Breast epithelium (tissue), 4 donors: ENCODE measurements around the gene ARL14EPL. TPM values are rescaled to one million over a fixed set of nuclear protein-coding genes. Genes with fewer than 3 reads are reported as not detected.

Experiments used
- DNase-seq, 2 donors: peaks; one replicate each; pipeline ENCODE4 v3.0.0-alpha.2; 2019; ENCODE audit warnings: low spot score in 2 of 2
- H3K27ac ChIP-seq, 2 donors: fragments of 200-600 bp; sonication (generic) in 1 of 2; one replicate each; pipeline ENCODE4 v1.5.1; 2016 to 2019; ENCODE audit warnings: mild to moderate bottlenecking in 1 of 2
- H3K27me3 ChIP-seq, 2 donors: fragments of 200-600 bp; sonication (generic) in 1 of 2; one replicate each; pipeline versions ENCODE4 v1.5.1 to v1.6.0; 2017 to 2019; ENCODE audit warnings: control low read depth in 1 of 2, mild to moderate bottlenecking in 1 of 2
- H3K36me3 ChIP-seq: fragments of 200-600 bp; one replicate; pipeline ENCODE4 v1.5.1; 2019
- H3K4me1 ChIP-seq, 2 donors: fragments of 200-600 bp; sonication (generic); one replicate each; pipeline ENCODE4 v1.5.1; 2016 to 2019; ENCODE audit warnings: control low read depth in 1 of 2
- H3K4me3 ChIP-seq, 3 donors: fragments of 200-600 bp; sonication (generic); 1 replicate in 2 of 3; 2 replicates in 1 of 3; pipeline ENCODE4 v1.5.1; 2016 to 2019; ENCODE audit warnings: mild to moderate bottlenecking in 3 of 3, moderate library complexity in 2 of 3
- H3K9me3 ChIP-seq, 2 donors: fragments of 200-600 bp; sonication (generic) in 1 of 2; one replicate each; pipeline ENCODE4 v1.5.1; 2016 to 2019; ENCODE audit warnings: control low read depth in 1 of 2
- CTCF ChIP-seq, 3 donors: fragments of 450-650 bp; IDR thresholded peaks; one replicate each; pipeline ENCODE4 v1.5.1; 2016 to 2017; ENCODE audit warnings: antibody characterized with exemption in 3 of 3, mild to moderate bottlenecking in 3 of 3, moderate library complexity in 3 of 3
- POLR2A ChIP-seq: fragments of 450-650 bp; IDR thresholded peaks from one replicate; pipeline ENCODE4 v1.6.1; 2016; ENCODE audit warnings: antibody characterized with exemption, mild to moderate bottlenecking, moderate library complexity
- POLR2AphosphoS5 ChIP-seq, 3 donors: sonication (generic); formaldehyde crosslinking; IDR thresholded peaks; one replicate each; pipeline ENCODE4 v1.6.1; 2017; ENCODE audit warnings: antibody characterized with exemption in 3 of 3
- intact Hi-C: fragments of 100-400 bp; cut with DNase I; formaldehyde crosslinking; loops from one replicate; pipeline ENCODE4 v1.15.1; 2023; ENCODE audit warnings: low total_unique reads
- total RNA-seq, 3 donors: library from RNA; depleted of rRNA; stranded (reverse); fragments of >200 nt; gene quantifications; one replicate each; pipeline ENCODE4 v1.1.0, GENCODE V29; 2016

Gene ARL14EPL
- total RNA-seq, 3 donors from 2014 or later, result not detected

GRCh38 chr5:116013207-116013785 is 19.0 kb upstream of the ARL14EPL start:
- no peak overlapping the region for H3K27ac ChIP-seq
- no peaks in the 10 kb centered on the region for H3K27me3 ChIP-seq
- H3K4me3 ChIP-seq, result no peak overlapping the region
- TF ChIP-seq POLR2A, result no peak
- no peak for DNase-seq
- H3K36me3 ChIP-seq, result no peaks in the 10 kb centered on the region
- no peaks in the 10 kb centered on the region for H3K9me3 ChIP-seq
- H3K4me1 ChIP-seq, result no peaks in the 10 kb centered on the region
- intact Hi-C loops, result no loop called here

DNA sequence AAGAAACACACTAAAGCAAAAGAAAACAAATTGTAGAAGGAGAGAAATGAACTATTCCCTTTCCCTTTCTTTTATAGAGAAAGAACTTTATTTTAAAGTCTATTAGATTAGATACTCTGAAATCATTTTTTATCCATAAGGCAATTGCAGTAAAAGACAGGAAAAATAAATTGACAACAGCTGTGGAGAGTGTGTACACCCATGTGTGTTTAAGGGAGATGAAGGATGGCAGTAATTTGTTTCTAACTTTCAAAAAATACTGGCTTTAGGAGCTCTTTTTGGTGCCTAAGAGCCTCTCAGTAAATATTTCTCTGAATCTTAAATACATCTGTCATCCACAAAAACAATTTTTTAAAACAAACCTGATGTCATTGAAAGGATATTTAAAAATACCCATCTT is 18.3 kb upstream of the ARL14EPL start:
- TF ChIP-seq POLR2AphosphoS5 (IDR thresholded peaks at IDR 0.05) (no peak), POLR2A (no peak), CTCF (IDR thresholded peaks at IDR 0.05) (no peak)
- Histone ChIP-seq H3K27ac (no peak overlapping the region), H3K36me3 (no peaks in the 10 kb centered on the region), H3K9me3 (no peaks in the 10 kb centered on the region), H3K4me3 (no peak overlapping the region), H3K27me3 (no peaks in the 10 kb centered on the region), H3K4me1 (no peaks in the 10 kb centered on the region)
- intact Hi-C loops, result loop anchor here (2.0 kb wide), 1 partner anchor 21 kb away; no protein-coding TSS in a partner anchor
- no peak for DNase-seq

DNA sequence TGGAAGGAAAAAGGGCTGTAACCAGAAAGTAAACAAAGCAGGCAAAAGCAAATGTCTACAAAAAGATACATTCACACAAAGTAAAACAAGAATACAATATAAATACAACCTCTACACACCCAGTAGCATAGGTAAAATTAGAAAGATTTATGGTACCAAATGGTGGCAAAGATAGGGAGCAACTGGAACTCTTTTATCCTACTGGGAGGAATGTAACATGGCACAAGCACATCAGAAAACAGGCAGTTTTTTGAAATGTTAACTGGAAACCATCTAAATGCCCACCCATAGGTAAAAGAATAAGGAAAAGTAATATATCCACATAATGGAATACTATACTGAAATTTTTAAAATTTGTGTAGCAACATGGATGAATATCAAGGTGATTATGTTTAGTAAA is 8.7 kb upstream of the ARL14EPL start:
- no peak for TF ChIP-seq CTCF (IDR thresholded peaks at IDR 0.05)
- no peak overlapping the region for H3K27ac ChIP-seq
- intact Hi-C loops, result no loop called here
- DNase-seq, result no peak
- no peaks in the 10 kb centered on the region for H3K4me1 ChIP-seq
- no peaks in the 10 kb centered on the region for H3K27me3 ChIP-seq
- H3K36me3 ChIP-seq, result no peaks in the 10 kb centered on the region
- H3K4me3 ChIP-seq, result no peak overlapping the region
- no peaks in the 10 kb centered on the region for H3K9me3 ChIP-seq

- Histone ChIP-seq H3K36me3 (no peaks in the 10 kb centered on the region), H3K9me3 (no peaks in the 10 kb centered on the region), H3K4me1 (no peaks in the 10 kb centered on the region), H3K27ac (no peak overlapping the region), H3K4me3 (no peak overlapping the region), H3K27me3 (no peaks in the 10 kb centered on the region)
- intact Hi-C loops, result no loop called here
- DNase-seq, result no peak
- TF ChIP-seq POLR2AphosphoS5 (IDR thresholded peaks at IDR 0.05) (no peak), CTCF (IDR thresholded peaks at IDR 0.05) (no peak), POLR2A (no peak)
Measured at GRCh38 chr5:116025866-116026265, 6.4 kb upstream of the ARL14EPL start.

DNA sequence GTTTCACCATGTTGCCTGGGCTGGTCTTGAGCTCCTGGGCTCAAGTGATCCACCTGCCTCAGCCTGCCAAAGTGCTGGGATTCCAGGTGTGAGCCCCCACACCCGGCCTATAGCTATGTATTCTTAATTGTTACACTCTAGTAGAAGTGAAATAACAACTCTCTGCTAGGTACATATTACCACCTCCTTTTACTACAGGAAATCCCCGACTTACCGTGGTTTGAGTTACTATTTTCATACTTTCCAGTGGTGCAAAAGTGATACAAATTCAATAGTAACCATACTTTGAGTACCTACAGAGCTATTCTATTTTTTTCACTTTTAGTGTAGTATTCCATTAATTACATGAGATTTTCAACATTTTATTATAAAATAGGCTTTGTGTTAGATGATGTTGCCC is 719 bp downstream of the ARL14EPL start:
- H3K27me3 ChIP-seq, result peaks cover 0 to under 1% of the 10 kb centered on the region in 2 donors
- no peak overlapping the region for H3K4me3 ChIP-seq
- H3K9me3 ChIP-seq, result no peaks in the 10 kb centered on the region
- TF ChIP-seq POLR2AphosphoS5 (IDR thresholded peaks at IDR 0.05), result no peak
- DNase-seq, result no peak
- no peaks in the 10 kb centered on the region for H3K36me3 ChIP-seq
- H3K4me1 ChIP-seq, result no peaks in the 10 kb centered on the region
- intact Hi-C loops, result no loop called here
- H3K27ac ChIP-seq, result no peak overlapping the region

GRCh38 chr5:116035123-116035522 is 2.9 kb downstream of the ARL14EPL start:
- H3K4me1 ChIP-seq, result no peaks in the 10 kb centered on the region
- intact Hi-C loops, result no loop called here

More at GRCh38 chr5:116035123-116035522, 2.9 kb downstream of the ARL14EPL start:
- H3K9me3 ChIP-seq, result no peaks in the 10 kb centered on the region
- H3K27ac ChIP-seq, result no peak overlapping the region
- H3K36me3 ChIP-seq, result no peaks in the 10 kb centered on the region
- TF ChIP-seq CTCF (IDR thresholded peaks at IDR 0.05), result no peak
- TF ChIP-seq POLR2A, result no peak
- no peak for TF ChIP-seq POLR2AphosphoS5 (IDR thresholded peaks at IDR 0.05)
- H3K27me3 ChIP-seq, result peaks cover 0 to 3% of the 10 kb centered on the region in 2 donors
- no peak overlapping the region for H3K4me3 ChIP-seq
- DNase-seq, result no peak
